IgD-negative memory B cell (primary cell): ENCODE data around the gene TXK. TPM values are rescaled to one million over a fixed set of nuclear protein-coding genes. Genes with fewer than 3 reads are reported as not detected.

Experiments
- H3K27ac Mint-ChIP-seq, 3 donors: one replicate each; pipeline ENCODE4 v1.8.0; 2020 to 2022; ENCODE audit warnings: mild to moderate bottlenecking in 3 of 3, mixed read lengths in 3 of 3, moderate library complexity in 1 of 3
- H3K27me3 Mint-ChIP-seq: one replicate; pipeline ENCODE4 v1.8.0; 2021; ENCODE audit warnings: mixed read lengths
- H3K36me3 Mint-ChIP-seq: one replicate; pipeline ENCODE4 v1.8.0; 2020; ENCODE audit warnings: mild to moderate bottlenecking, mixed read lengths
- H3K4me1 Mint-ChIP-seq, 3 donors: one replicate each; pipeline ENCODE4 v1.8.0; 2020 to 2022; ENCODE audit warnings: mixed read lengths in 3 of 3, mild to moderate bottlenecking in 1 of 3
- H3K4me3 Mint-ChIP-seq, 4 donors: one replicate each; pipeline ENCODE4 v1.8.0; 2020 to 2022; ENCODE audit warnings: mild to moderate bottlenecking in 4 of 4, mixed read lengths in 4 of 4, moderate library complexity in 3 of 4
- H3K9me3 Mint-ChIP-seq, 3 donors: one replicate each; pipeline ENCODE4 v1.8.0; 2020 to 2021; ENCODE audit warnings: mixed read lengths in 3 of 3, mild to moderate bottlenecking in 1 of 3
- polyA plus RNA-seq: library from polyadenylated mRNA; unstranded; fragments of 300-500 nt; fragmentation: Illumina TruSeq; gene quantifications from one replicate; pipeline ENCODE4 v1.2.3, GENCODE V29; 2021

The TXK gene
- polyA plus RNA-seq, 1 donor from 2014 or later = 3.4 TPM

DNA sequence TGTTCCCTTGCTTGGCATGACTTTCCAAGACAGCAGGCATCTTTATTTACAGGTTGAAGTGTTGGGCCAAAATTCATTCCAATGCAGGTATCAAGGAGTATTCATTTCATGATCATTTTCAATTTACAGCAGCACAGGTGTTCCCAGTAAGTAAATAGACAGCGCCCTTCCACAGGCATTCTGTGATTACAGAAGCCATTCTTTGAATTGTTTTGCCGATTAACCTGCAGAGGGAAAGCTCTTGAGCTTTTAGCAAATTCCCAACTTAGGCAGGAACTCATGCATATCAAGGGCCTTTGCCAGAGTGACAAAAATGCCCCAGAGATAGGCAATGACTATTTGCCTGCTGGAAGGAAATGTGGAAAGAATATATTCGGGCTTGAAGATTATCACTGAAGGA lies 6.8 kb downstream of the TXK start:
- Mint-ChIP-seq H3K27me3 (no peaks in the 10 kb centered on the region), H3K9me3 (no peaks in the 10 kb centered on the region), H3K4me1 (peaks cover 5 to 14% (median 6%) of the 10 kb centered on the region in 3 donors), H3K36me3 (no peaks in the 10 kb centered on the region), H3K27ac (peak overlapping the region in 2 of 3 donors; percentile 9 to 96), H3K4me3 (no peak overlapping the region)

DNA sequence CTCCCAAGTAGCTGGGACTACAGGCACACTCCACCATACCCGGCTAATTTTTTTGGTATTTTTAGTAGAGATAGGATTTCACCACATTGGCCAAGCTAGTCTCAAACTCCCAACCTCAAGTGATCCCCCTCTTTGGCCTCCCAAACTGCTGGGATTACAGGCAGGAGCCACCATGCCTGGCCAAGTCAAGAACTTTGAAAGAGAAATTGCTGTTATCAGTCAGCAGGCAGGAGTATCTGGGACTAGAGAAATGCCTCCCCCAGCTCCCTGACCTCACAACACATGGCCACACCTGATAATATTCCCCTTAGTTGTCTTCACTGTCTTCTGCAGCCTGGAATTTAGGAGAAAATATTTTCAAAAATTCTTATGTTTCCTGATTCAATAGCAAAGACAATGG lies 7.4 kb downstream of the TXK start:
- Mint-ChIP-seq H3K27ac (no peak overlapping the region), H3K36me3 (no peaks in the 10 kb centered on the region), H3K4me1 (peaks cover 5 to 14% (median 6%) of the 10 kb centered on the region in 3 donors), H3K9me3 (no peaks in the 10 kb centered on the region), H3K27me3 (no peaks in the 10 kb centered on the region), H3K4me3 (peak overlapping the region in 1 of 4 donors; percentile 17)

DNA sequence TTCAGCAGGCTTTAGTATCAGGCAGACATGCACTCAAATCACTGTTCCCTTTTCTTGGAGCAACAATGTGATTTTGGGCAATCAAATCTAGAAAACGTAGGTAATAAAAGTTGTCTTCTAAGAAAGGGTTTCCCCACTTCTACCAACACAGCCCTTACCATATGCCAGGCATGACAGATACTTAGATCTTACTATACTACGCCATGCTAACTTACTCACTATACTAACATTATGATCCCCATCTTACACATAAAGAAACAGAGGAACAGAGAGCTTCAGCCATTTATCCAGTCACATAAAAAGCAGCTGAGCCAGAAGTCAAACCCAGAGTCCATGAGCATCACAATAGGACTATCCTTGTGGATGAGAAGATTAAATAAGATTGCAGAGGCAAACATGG lies 9.2 kb downstream of the TXK start:
- H3K9me3 Mint-ChIP-seq = no peaks in the 10 kb centered on the region
- peaks cover 5 to 14% (median 6%) of the 10 kb centered on the region in 3 donors for H3K4me1 Mint-ChIP-seq
- no peaks in the 10 kb centered on the region for H3K36me3 Mint-ChIP-seq
- H3K27me3 Mint-ChIP-seq = no peaks in the 10 kb centered on the region
- no peak overlapping the region for H3K4me3 Mint-ChIP-seq
- no peak overlapping the region for H3K27ac Mint-ChIP-seq

DNA sequence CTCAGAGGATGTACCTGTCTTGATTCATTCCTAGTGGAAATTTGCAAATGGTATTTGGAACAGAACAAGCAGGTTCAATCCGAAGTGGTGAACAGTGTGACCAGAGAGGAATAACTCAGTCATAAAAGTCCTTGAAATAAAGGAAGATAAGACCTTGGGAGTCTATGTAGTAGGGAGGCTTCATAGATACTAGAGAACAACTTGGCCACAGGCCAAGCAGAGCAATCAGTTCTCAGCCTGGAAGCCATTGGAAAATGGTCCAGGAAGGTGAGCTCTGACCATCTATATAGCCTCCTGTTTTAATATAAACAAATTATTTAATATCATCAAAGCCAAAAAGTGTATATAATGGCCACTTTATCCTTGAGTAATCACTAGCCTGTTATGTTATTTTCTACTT lies 11.3 kb downstream of the TXK start:
- Mint-ChIP-seq H3K9me3 (no peaks in the 10 kb centered on the region), H3K4me1 (peaks cover 3 to 4% (median 3%) of the 10 kb centered on the region in 3 donors), H3K4me3 (no peak overlapping the region), H3K36me3 (no peaks in the 10 kb centered on the region), H3K27ac (no peak overlapping the region), H3K27me3 (no peaks in the 10 kb centered on the region)

- H3K36me3 Mint-ChIP-seq = no peaks in the 10 kb centered on the region
- H3K4me3 Mint-ChIP-seq = no peak overlapping the region
- H3K9me3 Mint-ChIP-seq = no peaks in the 10 kb centered on the region
- H3K4me1 Mint-ChIP-seq = no peaks in the 10 kb centered on the region
- H3K27ac Mint-ChIP-seq = no peak overlapping the region
- H3K27me3 Mint-ChIP-seq = no peaks in the 10 kb centered on the region
Observed at GRCh38 chr4:48121180-48121579, 12.9 kb downstream of the TXK start.

GRCh38 chr4:48120132-48120531 lies 13.9 kb downstream of the TXK start:
- H3K4me1 Mint-ChIP-seq = no peaks in the 10 kb centered on the region
- no peaks in the 10 kb centered on the region for H3K27me3 Mint-ChIP-seq
- H3K4me3 Mint-ChIP-seq = no peak overlapping the region
- H3K9me3 Mint-ChIP-seq = no peaks in the 10 kb centered on the region
- H3K36me3 Mint-ChIP-seq = no peaks in the 10 kb centered on the region
- H3K27ac Mint-ChIP-seq = no peak overlapping the region

DNA sequence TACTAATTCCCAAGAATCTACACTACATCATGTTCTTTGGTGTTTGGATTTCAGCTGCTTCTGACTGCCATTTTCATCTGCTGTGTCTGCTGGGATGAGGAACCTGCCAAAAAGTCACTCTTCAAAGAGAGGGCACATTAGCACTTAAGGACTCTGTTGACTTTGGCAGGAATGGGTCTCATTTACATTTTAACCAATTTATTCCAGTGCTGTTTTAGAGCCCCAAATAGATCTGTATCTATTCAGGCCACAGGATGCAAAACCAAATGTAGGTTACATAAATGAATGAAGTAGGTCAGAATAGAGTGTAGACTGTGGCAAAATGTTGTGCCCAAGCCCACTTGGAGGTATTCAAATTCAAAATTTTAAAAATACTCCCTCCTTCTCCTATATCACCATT lies 14.4 kb downstream of the TXK start:
- H3K4me3 Mint-ChIP-seq = no peak overlapping the region
- no peak overlapping the region for H3K27ac Mint-ChIP-seq

DNA sequence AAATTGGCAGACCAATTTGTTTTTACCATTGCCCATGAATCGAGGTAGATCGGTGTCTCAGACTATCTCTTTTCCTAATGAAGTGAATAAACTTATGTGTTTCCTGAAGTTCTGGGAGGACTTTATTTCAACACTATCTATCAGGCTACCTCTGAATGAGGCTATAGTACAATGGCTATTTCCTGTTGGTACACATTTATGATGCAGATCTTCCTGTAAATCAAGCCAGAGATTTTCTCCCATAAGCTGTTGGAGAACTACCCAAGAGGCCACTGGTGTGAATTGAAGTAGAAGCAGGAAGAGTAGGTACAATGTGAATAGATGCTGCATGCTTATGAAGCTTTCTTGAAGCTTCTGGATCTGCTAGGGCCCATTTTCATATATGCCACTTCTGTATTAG lies 16.0 kb downstream of the TXK start:
- Mint-ChIP-seq H3K4me3 (no peak overlapping the region), H3K36me3 (no peaks in the 10 kb centered on the region), H3K9me3 (no peaks in the 10 kb centered on the region), H3K4me1 (no peaks in the 10 kb centered on the region), H3K27ac (no peak overlapping the region), H3K27me3 (no peaks in the 10 kb centered on the region)

More for the DNA sequence above, 14.4 kb downstream of the TXK start:
- Mint-ChIP-seq H3K9me3 (no peaks in the 10 kb centered on the region), H3K4me1 (no peaks in the 10 kb centered on the region), H3K27me3 (no peaks in the 10 kb centered on the region), H3K36me3 (no peaks in the 10 kb centered on the region)

GRCh38 chr4:48116582-48116981 lies 17.5 kb downstream of the TXK start:
- Mint-ChIP-seq H3K27ac (no peak overlapping the region), H3K4me3 (no peak overlapping the region), H3K9me3 (no peaks in the 10 kb centered on the region), H3K27me3 (peaks cover 2% of the 10 kb centered on the region), H3K4me1 (no peaks in the 10 kb centered on the region), H3K36me3 (no peaks in the 10 kb centered on the region)

DNA sequence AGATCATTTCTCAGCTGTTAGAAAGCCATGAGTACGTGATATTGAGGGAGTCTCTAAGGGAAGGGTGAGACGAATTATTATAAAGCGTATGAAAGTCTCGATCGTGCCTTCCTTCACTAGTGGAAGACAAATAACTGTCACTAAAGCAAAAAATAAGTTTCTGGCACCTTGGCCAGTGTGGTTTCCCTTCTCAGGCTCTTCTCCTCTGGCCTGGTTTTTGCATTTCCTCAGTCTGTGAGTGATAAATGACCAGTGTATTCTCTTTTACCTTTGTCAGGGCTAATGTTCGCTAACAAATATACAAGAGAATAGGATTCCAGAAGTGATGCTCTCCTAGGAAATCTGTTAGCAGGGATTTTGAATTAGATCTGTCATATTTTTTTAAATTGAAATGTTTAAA lies 19.6 kb downstream of the TXK start:
- H3K27me3 Mint-ChIP-seq = peaks cover 2% of the 10 kb centered on the region
- no peaks in the 10 kb centered on the region for H3K9me3 Mint-ChIP-seq
- H3K27ac Mint-ChIP-seq = no peak overlapping the region
- H3K4me1 Mint-ChIP-seq = no peaks in the 10 kb centered on the region
- H3K36me3 Mint-ChIP-seq = no peaks in the 10 kb centered on the region
- peak overlapping the region in 1 of 4 donors; percentile 55 for H3K4me3 Mint-ChIP-seq

GRCh38 chr4:48112017-48112667 lies 21.9 kb downstream of the TXK start:
- Mint-ChIP-seq H3K4me1 (no peaks in the 10 kb centered on the region), H3K9me3 (no peaks in the 10 kb centered on the region), H3K36me3 (no peaks in the 10 kb centered on the region), H3K4me3 (peak overlapping the region in 1 of 4 donors; percentile 5), H3K27me3 (peaks cover 2% of the 10 kb centered on the region), H3K27ac (no peak overlapping the region)

DNA sequence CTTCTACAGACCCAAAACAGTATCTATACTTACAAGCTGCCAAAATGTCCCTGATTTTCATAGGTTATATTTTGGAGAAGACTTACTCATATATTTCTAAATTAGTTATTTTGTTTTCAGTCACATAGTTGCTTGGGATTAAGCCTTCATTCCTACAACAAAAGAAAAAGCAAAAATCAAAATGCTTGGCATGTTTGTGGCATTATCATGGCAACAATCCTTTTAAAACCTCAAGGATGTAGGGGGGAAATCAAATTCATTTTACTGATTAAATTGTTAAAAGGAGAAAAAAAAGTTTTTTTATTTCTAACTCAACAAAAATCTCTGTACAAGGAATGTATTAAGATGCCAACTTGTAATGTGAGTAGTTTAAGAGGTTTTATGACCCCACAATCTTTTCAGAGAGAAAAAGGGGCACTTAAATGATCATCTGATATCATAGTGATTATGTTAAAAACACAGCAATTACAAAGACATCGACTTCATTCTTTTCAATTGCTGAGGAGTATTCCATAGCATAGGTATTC lies 23.5 kb downstream of the TXK start:
- no peak overlapping the region for H3K27ac Mint-ChIP-seq
- H3K27me3 Mint-ChIP-seq = peaks cover 2% of the 10 kb centered on the region
- H3K36me3 Mint-ChIP-seq = no peaks in the 10 kb centered on the region
- no peak overlapping the region for H3K4me3 Mint-ChIP-seq
- no peaks in the 10 kb centered on the region for H3K4me1 Mint-ChIP-seq
- no peaks in the 10 kb centered on the region for H3K9me3 Mint-ChIP-seq

DNA sequence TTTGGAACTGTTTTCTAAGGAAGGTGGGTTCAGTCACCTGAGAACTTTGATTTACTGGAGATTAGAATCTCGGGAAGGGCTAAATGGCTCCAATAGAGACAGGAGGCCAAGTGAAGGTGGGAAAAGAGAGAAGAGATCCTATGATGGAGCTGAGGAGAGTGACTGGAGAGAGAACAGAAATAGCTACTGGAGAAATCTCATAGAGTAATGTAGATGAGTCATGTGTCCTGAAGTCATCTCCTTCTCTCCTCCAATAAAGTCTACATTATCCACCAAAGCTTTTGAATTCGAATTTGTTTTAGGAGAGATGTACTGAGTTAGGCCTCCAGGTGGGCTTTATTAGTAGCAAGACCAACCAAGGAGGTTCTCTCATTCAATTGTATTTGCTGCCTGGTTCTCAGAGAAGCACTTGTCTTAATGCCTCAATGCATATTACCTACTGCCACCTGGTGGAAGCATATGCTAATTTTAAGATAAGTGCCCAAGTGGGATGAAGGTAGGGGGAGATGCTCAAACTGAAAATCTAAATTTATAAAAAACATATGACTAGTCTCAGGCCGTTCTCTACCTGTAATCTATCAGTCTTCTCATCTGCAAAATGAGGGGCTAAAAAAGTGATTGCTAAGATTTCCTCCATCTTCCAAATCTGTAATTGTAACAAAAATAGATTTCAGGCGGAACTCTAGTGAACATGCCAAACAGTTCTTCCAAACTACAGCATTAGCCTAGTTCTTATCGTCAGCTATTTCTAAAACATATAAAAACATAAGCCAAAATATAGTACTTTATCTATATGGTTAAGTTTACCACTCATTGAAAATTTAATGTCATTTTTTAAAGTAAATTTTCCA lies 24.4 kb downstream of the TXK start:
- no peak overlapping the region for H3K4me3 Mint-ChIP-seq
- no peaks in the 10 kb centered on the region for H3K36me3 Mint-ChIP-seq
- H3K9me3 Mint-ChIP-seq = no peaks in the 10 kb centered on the region
- H3K27ac Mint-ChIP-seq = no peak overlapping the region
- no peaks in the 10 kb centered on the region for H3K4me1 Mint-ChIP-seq
- peaks cover 2% of the 10 kb centered on the region for H3K27me3 Mint-ChIP-seq

- Mint-ChIP-seq H3K4me1 (no peaks in the 10 kb centered on the region), H3K9me3 (no peaks in the 10 kb centered on the region), H3K27ac (no peak overlapping the region), H3K4me3 (no peak overlapping the region), H3K36me3 (no peaks in the 10 kb centered on the region), H3K27me3 (peaks cover 2% of the 10 kb centered on the region)
Observed at GRCh38 chr4:48108309-48109073, 25.6 kb downstream of the TXK start.

- no peaks in the 10 kb centered on the region for H3K4me1 Mint-ChIP-seq
- no peak overlapping the region for H3K4me3 Mint-ChIP-seq
- H3K27ac Mint-ChIP-seq = no peak overlapping the region
- no peaks in the 10 kb centered on the region for H3K36me3 Mint-ChIP-seq
- no peaks in the 10 kb centered on the region for H3K27me3 Mint-ChIP-seq
- H3K9me3 Mint-ChIP-seq = no peaks in the 10 kb centered on the region
Observed at GRCh38 chr4:48105230-48105629, 28.8 kb downstream of the TXK start.
